GM10248 (cell line): ENCODE data around the gene ZNF883.

Experiments used
- CTCF ChIA-PET: fragments of 300-600 bp; sonication (Branson Sonifier 250); formaldehyde crosslinking; extraction: SDS; loops from one replicate; lab custom pipeline; 2021; ENCODE audit warnings: antibody characterized with exemption; lab: Yijun Ruan, JAX
- POLR2A ChIA-PET: fragments of 350-650 bp; sonication (Branson Sonifier 250); formaldehyde crosslinking; extraction: SDS; loops from one replicate; lab custom pipeline; 2020; ENCODE audit warnings: antibody characterized with exemption; lab: Yijun Ruan, JAX
- DNase-seq: peaks from one replicate; pipeline ENCODE4 v3.0.0; 2012; ENCODE audit errors: extremely low spot score
- TF ChIP-seq, protein P1 (sequence below): IDR thresholded peaks from 2 replicates; pipeline ENCODE4 v1.5.1; 2012; ENCODE audit warnings: mild to moderate bottlenecking, low read depth; ENCODE audit errors: extremely low read depth, missing control alignments, control extremely low read depth

Gene ZNF883

DNA sequence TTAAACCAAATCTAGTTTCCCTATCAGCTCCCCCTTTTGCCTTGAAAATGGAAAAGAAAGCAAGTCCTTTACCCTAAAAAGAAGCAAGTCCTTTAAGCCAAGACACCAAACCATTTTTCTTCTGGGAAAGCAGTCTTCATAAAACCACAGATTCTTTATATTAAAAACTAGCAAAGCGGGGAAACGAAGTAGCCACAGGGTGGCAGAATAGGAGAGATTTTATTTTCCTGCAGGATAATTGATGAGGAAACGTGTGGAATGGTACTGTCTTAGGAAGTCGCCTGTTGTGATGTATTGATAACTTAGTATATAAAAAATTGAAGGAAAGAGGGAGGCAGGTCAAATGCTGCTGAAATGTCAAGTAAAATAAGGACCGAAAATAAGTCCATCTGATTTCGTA lies 41.1 kb downstream of the ZNF883 start:
- POLR2A ChIA-PET = no interaction called here
- DNase-seq = no peak
- CTCF ChIA-PET = no interaction called here

DNA sequence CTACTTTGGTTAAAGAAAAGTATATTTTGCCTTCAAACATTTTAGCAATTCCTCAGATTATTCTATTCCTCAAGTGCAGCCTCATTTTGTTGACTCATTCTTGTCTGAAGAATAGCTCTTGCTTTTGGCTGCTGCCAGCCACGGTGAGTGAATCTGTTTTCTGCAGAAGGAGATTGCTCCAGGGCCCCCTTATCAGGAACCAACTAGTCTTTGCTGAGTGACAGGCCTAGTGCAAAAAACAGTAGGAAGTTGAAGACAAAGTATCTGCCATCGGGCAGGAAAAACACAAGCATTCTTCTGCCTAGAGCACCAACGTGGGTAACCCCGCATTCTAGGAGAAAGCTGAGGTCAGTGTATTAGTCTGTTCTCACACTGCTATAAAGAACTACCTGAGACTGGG lies 42.3 kb downstream of the ZNF883 start:
- TF ChIP-seq, protein P1, sequence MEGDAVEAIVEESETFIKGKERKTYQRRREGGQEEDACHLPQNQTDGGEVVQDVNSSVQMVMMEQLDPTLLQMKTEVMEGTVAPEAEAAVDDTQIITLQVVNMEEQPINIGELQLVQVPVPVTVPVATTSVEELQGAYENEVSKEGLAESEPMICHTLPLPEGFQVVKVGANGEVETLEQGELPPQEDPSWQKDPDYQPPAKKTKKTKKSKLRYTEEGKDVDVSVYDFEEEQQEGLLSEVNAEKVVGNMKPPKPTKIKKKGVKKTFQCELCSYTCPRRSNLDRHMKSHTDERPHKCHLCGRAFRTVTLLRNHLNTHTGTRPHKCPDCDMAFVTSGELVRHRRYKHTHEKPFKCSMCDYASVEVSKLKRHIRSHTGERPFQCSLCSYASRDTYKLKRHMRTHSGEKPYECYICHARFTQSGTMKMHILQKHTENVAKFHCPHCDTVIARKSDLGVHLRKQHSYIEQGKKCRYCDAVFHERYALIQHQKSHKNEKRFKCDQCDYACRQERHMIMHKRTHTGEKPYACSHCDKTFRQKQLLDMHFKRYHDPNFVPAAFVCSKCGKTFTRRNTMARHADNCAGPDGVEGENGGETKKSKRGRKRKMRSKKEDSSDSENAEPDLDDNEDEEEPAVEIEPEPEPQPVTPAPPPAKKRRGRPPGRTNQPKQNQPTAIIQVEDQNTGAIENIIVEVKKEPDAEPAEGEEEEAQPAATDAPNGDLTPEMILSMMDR = no peak
- no peak for DNase-seq
- POLR2A ChIA-PET = no interaction called here
- CTCF ChIA-PET = no interaction called here

More for the DNA sequence above, 41.1 kb downstream of the ZNF883 start:
- TF ChIP-seq, protein P1 = no peak

DNA sequence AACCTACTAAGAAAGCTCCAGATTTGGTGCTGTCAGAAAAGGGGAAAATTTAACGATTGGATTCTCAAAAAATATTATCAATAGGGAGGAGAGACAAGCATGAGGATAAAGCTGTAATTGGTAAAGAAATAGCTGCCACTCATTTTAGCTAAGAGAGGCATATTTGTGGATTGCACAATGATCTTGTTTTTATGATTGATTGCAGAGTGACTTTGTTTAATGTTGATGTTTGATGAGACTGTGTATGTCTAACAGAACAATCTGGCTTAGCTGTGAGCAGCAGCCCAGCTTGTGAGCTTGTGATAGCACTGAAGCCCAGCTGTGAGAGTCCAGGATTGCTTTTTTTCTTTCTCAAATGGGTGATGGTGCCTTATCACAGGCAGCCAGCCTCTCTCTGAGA lies 56.4 kb downstream of the ZNF883 start:
- DNase-seq = no peak
- ChIA-PET CTCF (interaction anchor here (0.8 to 1.3 kb wide), 2 partner anchors 9 to 20 kb away, joined by 3 to 6 read pairs; no protein-coding TSS in a partner anchor), POLR2A (no interaction called here)
- TF ChIP-seq, protein P1 = no peak

DNA sequence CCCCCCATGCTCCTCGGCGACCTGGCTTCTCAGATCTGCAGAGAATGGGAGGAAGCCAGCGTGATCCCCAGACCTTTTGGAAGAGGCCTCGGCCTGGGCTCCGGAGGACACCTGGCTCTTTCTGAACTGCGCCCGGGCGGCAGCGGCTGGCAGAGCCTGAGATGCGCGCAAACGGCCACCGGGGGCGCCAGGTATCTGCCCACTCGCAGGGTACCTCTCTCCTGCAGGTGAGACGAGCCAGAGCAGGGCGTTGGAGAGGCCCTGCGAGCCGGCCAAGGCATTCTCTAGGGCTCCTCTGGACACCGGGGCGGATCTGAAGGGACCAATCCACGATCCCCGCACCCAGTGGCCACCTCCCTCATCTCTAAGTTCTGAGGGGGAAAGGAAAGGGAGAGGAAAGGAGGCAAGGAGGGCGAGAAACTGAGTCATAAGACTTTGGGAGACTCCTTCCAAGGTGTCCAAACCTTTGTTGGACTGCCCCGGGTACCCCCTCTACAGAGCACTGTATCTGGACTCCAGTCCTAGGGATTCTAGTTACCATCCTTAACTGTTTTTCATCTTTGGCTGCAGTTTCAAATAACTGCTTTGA lies 66.3 kb downstream of the ZNF883 start:
- no peak for DNase-seq
- ChIA-PET CTCF (interaction anchor here (1.7 kb wide), 1 partner anchor 10 kb away, joined by 6 read pairs; no protein-coding TSS in a partner anchor), POLR2A (no interaction called here)
- TF ChIP-seq, protein P1 = no peak

DNA sequence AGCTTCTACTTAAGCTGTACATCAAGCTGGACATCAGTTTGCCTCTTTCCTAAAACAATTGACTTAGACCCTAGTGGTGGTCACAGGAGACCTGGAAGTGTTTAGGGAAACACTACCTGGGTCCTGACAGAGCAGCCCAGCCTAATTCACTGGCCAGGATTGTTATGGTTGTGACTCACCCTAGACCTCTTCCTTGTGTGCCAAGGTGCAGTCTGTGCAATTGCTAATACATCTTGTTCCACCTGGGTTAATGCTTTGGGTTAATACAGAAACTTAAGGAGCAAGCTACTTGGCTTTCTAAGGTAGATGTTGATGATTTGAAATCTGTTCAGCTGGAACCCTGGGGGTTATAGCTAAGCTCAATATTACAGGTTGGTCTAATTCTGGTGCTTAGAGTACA lies 72.6 kb downstream of the ZNF883 start:
- ChIA-PET CTCF (interaction anchor here (1.1 kb wide), 1 partner anchor 11 kb away, joined by 4 read pairs; no protein-coding TSS in a partner anchor), POLR2A (no interaction called here)
- TF ChIP-seq, protein P1 = no peak
- DNase-seq = no peak

DNA sequence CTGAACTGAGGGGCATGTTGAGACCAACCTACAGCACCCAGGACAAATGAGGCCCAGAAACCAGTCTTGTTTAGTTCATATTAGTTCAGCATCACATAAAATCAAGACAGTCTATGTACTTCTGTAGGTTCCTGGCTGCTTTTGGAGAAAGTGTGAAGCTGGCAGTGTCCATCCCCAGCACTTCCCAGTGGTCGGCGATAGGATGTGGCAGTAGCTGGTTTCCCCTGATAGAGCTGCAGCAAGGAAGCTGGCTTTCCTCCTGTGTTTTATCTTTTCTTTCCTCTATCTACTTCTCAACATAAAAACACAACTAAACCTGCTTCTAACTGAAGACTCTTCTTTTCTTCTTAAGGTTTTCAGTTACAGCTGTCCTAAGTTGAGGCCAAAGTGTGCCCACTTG lies 78.3 kb downstream of the ZNF883 start:
- DNase-seq = no peak
- POLR2A ChIA-PET = no interaction called here
- TF ChIP-seq, protein P1 = no peak
- CTCF ChIA-PET = interaction anchor here (1.4 to 2.4 kb wide), 4 partner anchors 8 to 178 kb away, joined by 4 to 8 read pairs (median 5); no protein-coding TSS in a partner anchor
